GM18951 (cell line): ENCODE data around the gene NOP9.
A peak's percentile ranks its signal among the peaks of the same experiment; 100 is the strongest.

ENCODE experiments used
- POLR2A ChIP-seq: IDR thresholded peaks from 4 replicates; pipeline ENCODE4 v1.6.1; 2011; ENCODE audit warnings: mild to moderate bottlenecking; ENCODE audit not compliant: insufficient read length, insufficient read depth; ENCODE audit errors: extremely low read depth
- in situ Hi-C: fragments of 300-500 bp; cut with MboI; formaldehyde crosslinking; loops from one replicate; pipeline ENCODE4 v1.12.0; 2022; ENCODE audit warnings: low sequenced_read_pairs, mixed read lengths, inconsistent platforms; ENCODE audit not compliant: unreplicated experiment

Gene NOP9

GRCh38 chr14:24299255-24300191 is at the start of gene NOP9, which contains the start of gene DHRS1:
Gene NOP9, plus strand, starts transcription at chr14:24299850. Its CDS starts 105 bp downstream, at chr14:24299955.
Gene DHRS1, minus strand, starts transcription at chr14:24299780. Its CDS starts 674 bp downstream, at chr14:24299106.
- peak; percentile 82 for TF ChIP-seq POLR2A
- in situ Hi-C loops, result loop anchor here (5.0 kb wide), 1 partner anchor 57 kb away; the partner anchor contains the start of gene TINF2

- no peak for TF ChIP-seq POLR2A
- in situ Hi-C loops, result no loop called here
These were observed 49.3 kb upstream of the NOP9 start for GRCh38 chr14:24250354-24250753.

- in situ Hi-C loops, result no loop called here
- TF ChIP-seq POLR2A, result no peak
These were observed 47.8 kb upstream of the NOP9 start for GRCh38 chr14:24251880-24252288.

GRCh38 chr14:24252289-24253124 is 47.1 kb upstream of the NOP9 start:
- in situ Hi-C loops, result no loop called here
- TF ChIP-seq POLR2A, result no peak

- no peak for TF ChIP-seq POLR2A
- in situ Hi-C loops, result no loop called here
These were observed 45.7 kb upstream of the NOP9 start for GRCh38 chr14:24253936-24254335.

- in situ Hi-C loops, result no loop called here
- TF ChIP-seq POLR2A, result no peak
These were observed 44.8 kb upstream of the NOP9 start for GRCh38 chr14:24254630-24255392.

- no peak for TF ChIP-seq POLR2A
- in situ Hi-C loops, result no loop called here
These were observed 44.2 kb upstream of the NOP9 start for GRCh38 chr14:24255438-24255837.

- in situ Hi-C loops, result no loop called here
- no peak for TF ChIP-seq POLR2A
These were observed 43.5 kb upstream of the NOP9 start for GRCh38 chr14:24255931-24256711.

GRCh38 chr14:24256960-24257359 is 42.7 kb upstream of the NOP9 start:
- TF ChIP-seq POLR2A, result no peak
- in situ Hi-C loops, result no loop called here

- TF ChIP-seq POLR2A, result no peak
- in situ Hi-C loops, result no loop called here
These were observed 41.5 kb upstream of the NOP9 start for GRCh38 chr14:24258119-24258518.

GRCh38 chr14:24258548-24259265 is 40.9 kb upstream of the NOP9 start:
- in situ Hi-C loops, result no loop called here
- no peak for TF ChIP-seq POLR2A

GRCh38 chr14:24259282-24260025 is 40.2 kb upstream of the NOP9 start:
- in situ Hi-C loops, result no loop called here

More at GRCh38 chr14:24259282-24260025, 40.2 kb upstream of the NOP9 start:
- no peak for TF ChIP-seq POLR2A
